ENCODE results near the gene ECE1. TPM values are rescaled to one million over a fixed set of nuclear protein-coding genes. Genes with fewer than 3 reads are reported as not detected.
A peak's percentile ranks its signal among the peaks of the same experiment; 100 is the strongest.

ECE1 gene
- total and polyA plus RNA-seq, 2 of the 13 experiments (the other 11 are each of a cell fraction or from before 2014, with no cell fraction given) = 13.5 to 21.2 TPM

GRCh38 chr1:21332554-21333311 lies 42.5 kb upstream of the ECE1 start (continued):
- no peak for TF ChIP-seq ZBTB40 (IDR thresholded peaks at IDR 0.05)
- TF ChIP-seq ZBTB40 (CRISPR knock-in tag; IDR thresholded peaks at IDR 0.05) = no peak
- TF ChIP-seq CBFB (CRISPR knock-in tag; IDR thresholded peaks at IDR 0.05) = no peak
- no peak for TF ChIP-seq POLR2AphosphoS5 (IDR thresholded peaks at IDR 0.05; ENCODE audit: low read depth, low read length)
- TF ChIP-seq, protein P1, sequence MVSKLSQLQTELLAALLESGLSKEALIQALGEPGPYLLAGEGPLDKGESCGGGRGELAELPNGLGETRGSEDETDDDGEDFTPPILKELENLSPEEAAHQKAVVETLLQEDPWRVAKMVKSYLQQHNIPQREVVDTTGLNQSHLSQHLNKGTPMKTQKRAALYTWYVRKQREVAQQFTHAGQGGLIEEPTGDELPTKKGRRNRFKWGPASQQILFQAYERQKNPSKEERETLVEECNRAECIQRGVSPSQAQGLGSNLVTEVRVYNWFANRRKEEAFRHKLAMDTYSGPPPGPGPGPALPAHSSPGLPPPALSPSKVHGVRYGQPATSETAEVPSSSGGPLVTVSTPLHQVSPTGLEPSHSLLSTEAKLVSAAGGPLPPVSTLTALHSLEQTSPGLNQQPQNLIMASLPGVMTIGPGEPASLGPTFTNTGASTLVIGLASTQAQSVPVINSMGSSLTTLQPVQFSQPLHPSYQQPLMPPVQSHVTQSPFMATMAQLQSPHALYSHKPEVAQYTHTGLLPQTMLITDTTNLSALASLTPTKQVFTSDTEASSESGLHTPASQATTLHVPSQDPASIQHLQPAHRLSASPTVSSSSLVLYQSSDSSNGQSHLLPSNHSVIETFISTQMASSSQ (IDR thresholded peaks at IDR 0.05; ENCODE audit: low read depth) = no peak
- TF ChIP-seq, protein P1 (CRISPR knock-in tag; IDR thresholded peaks at IDR 0.05; ENCODE audit: borderline replicate concordance) = no peak
- TF ChIP-seq TGIF2 (CRISPR knock-in tag; IDR thresholded peaks at IDR 0.05) = no peak
- no peak for TF ChIP-seq ZNF83 (CRISPR knock-in tag; IDR thresholded peaks at IDR 0.05; ENCODE audit: borderline replicate concordance)
- no peak for TF ChIP-seq ZNF331 (CRISPR knock-in tag; IDR thresholded peaks at IDR 0.05)
- no peak for TF ChIP-seq ZNF577 (CRISPR knock-in tag; IDR thresholded peaks at IDR 0.05; ENCODE audit: borderline replicate concordance, low read depth)
- TF ChIP-seq ASH2L (IDR thresholded peaks at IDR 0.05; ENCODE audit: insufficient read length, low read depth, low read length) = no peak
- no peak for TF ChIP-seq ZNF709 (CRISPR knock-in tag; IDR thresholded peaks at IDR 0.05)
- TF ChIP-seq PCBP1 (IDR thresholded peaks at IDR 0.05; ENCODE audit: borderline replicate concordance, low read depth, low read length) = 0 out of 2 replicates have a peak, but pooled peaks have one; percentile 49
- TF ChIP-seq ZMYM3 (CRISPR knock-in tag; IDR thresholded peaks at IDR 0.05) = peak; percentile 41; the same call in 1 of the 2 replicates
- TF ChIP-seq HNF4A (CRISPR knock-in tag; IDR thresholded peaks at IDR 0.05) = peak; percentile 43
- no peak for TF ChIP-seq MYPOP (CRISPR knock-in tag; IDR thresholded peaks at IDR 0.05)

Measured in HepG2 (cell line).